Measurements from ENCODE around the gene PFDN4.

Gene PFDN4

GRCh38 chr20:54167909-54168872 lies 39.7 kb upstream of the PFDN4 start:
- no peak for DNase-seq
- no peak for TF ChIP-seq POLR2A (IDR thresholded peaks at IDR 0.05; ENCODE audit: low read length)

GRCh38 chr20:54168961-54169862 lies 38.7 kb upstream of the PFDN4 start:
- no peak for TF ChIP-seq GATA1 (IDR thresholded peaks at IDR 0.05; ENCODE audit: low read depth, low read length)
- TF ChIP-seq POLR2A (IDR thresholded peaks at IDR 0.05; ENCODE audit: low read length), result no peak
- DNase-seq, result no peak

DNA sequence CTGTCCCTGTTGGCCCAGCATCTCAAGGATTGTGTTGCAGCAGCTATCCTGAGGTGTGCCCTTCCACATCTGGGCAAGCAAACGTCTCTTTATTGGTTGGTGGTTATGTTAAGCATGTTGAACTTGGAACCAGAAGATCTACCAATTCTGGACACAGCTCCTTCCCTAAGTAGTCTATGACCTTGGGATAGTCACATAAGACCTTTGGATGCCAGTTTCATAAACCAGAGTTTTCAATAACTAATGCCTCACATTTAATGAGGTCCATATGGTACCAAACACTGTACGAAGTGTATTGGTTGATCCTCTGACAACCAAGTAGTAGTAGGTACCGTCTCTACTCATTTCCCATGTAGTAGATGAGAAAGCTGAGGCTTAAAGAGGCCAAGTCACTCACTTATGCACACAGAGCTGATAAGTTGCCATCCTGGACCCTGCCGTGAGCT lies 37.8 kb upstream of the PFDN4 start:
- no peak for TF ChIP-seq POLR2A (IDR thresholded peaks at IDR 0.05; ENCODE audit: low read length)
- TF ChIP-seq GATA1 (IDR thresholded peaks at IDR 0.05; ENCODE audit: low read depth, low read length), result no peak
- DNase-seq, result no peak

- TF ChIP-seq GATA1 (IDR thresholded peaks at IDR 0.05; ENCODE audit: low read depth, low read length) (no peak), POLR2A (IDR thresholded peaks at IDR 0.05; ENCODE audit: low read length) (no peak)
Measured at GRCh38 chr20:54170963-54171362, 36.9 kb upstream of the PFDN4 start.

DNA sequence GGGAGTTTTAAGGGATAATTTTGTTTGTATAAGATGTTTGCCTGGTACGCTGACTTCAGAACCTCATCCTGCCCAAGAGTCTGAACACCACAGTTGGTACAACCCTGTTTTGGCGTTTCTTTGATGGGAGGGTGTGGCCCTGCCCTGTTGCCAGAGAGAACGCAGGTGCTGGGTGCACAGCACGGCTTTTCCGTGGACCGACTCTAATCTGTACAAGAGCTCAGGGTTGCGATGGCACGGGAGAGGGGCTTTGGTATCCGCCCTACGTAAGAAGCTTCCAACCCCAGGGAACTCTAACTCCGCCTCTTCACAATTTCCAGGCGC lies 35.4 kb upstream of the PFDN4 start:
- TF ChIP-seq POLR2A (IDR thresholded peaks at IDR 0.05; ENCODE audit: low read length) (no peak), GATA1 (IDR thresholded peaks at IDR 0.05; ENCODE audit: low read depth, low read length) (no peak)
- no peak for DNase-seq

More at GRCh38 chr20:54170963-54171362, 36.9 kb upstream of the PFDN4 start:
- DNase-seq, result no peak

GRCh38 chr20:54172856-54173652 lies 34.8 kb upstream of the PFDN4 start:
- DNase-seq, result no peak
- TF ChIP-seq POLR2A (IDR thresholded peaks at IDR 0.05; ENCODE audit: low read length) (no peak), GATA1 (IDR thresholded peaks at IDR 0.05; ENCODE audit: low read depth, low read length) (no peak)

GRCh38 chr20:54173653-54174456 lies 34.0 kb upstream of the PFDN4 start, which contains the start of gene CYP24A1:
CYP24A1 (minus strand) TSS chr20:54173986; CDS start chr20:54173579, 407 bp downstream.
- TF ChIP-seq POLR2A (IDR thresholded peaks at IDR 0.05; ENCODE audit: low read length) (no peak), GATA1 (IDR thresholded peaks at IDR 0.05; ENCODE audit: low read depth, low read length) (no peak)
- DNase-seq, result peak; percentile 7 to 25

- TF ChIP-seq GATA1 (IDR thresholded peaks at IDR 0.05; ENCODE audit: low read depth, low read length) (no peak), POLR2A (IDR thresholded peaks at IDR 0.05; ENCODE audit: low read length) (no peak)
- no peak for DNase-seq
Measured at GRCh38 chr20:54174457-54175175, 33.3 kb upstream of the PFDN4 start.

DNA sequence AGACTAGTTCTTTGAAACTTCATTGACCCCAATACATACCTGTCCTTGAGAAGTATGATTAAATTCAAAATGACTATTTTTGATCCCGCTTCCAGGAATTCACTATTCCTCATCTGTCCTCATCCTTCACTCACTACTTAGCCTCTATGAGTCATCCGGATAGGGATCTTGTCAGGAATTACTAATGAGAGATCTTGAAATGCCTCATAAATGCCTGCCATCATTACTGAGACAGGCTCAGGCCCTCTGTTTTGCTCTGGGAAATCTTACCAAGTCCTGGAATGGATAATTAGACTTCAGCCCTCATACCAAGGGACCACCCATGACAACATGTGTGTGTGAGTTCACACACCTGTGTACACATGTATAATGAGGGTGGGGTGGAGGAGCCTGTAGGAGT lies 31.3 kb upstream of the PFDN4 start:
- no peak for DNase-seq
- no peak for TF ChIP-seq GATA1 (IDR thresholded peaks at IDR 0.05; ENCODE audit: low read depth, low read length)
- no peak for TF ChIP-seq POLR2A (IDR thresholded peaks at IDR 0.05; ENCODE audit: low read length)

DNA sequence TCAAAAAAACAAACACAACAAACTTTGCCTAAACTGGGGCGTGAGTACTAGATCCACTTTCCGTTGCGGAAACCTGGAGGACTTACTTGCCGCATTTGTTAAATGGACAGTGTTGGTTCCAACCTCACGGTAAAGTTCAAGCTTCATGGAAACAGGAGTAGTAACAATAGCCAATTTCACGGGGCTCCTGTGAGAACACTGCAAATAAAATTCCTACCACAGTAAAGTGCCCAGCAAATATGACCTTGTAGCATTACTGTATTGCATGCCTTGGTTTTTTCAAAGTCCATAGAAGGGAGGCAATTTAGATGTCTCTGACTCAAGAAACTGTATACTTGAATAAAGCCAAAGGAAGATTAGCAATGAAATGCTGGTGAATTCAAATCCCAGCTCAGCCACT lies 30.5 kb upstream of the PFDN4 start:
- no peak for TF ChIP-seq POLR2A (IDR thresholded peaks at IDR 0.05; ENCODE audit: low read length)
- no peak for TF ChIP-seq GATA1 (IDR thresholded peaks at IDR 0.05; ENCODE audit: low read depth, low read length)

DNA sequence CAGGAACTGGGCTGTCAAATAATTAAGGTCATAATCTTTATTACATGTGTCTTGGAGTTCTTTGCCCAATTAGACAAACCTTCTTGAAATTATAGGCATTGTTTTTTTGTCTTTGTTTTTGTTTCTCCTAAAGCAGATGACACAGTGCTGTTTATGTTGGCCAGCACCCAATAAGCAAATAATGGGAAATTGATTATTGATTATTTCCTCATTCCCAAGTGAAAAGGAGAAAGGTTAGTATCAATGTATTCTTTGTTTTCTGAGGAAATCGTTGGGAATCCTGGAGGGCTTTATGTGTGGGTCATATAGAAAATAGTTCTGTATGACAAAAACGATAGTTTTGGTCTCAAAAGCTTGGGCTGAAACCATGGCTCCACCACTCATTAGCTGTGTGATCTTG lies 29.6 kb upstream of the PFDN4 start:
- no peak for DNase-seq
- TF ChIP-seq GATA1 (IDR thresholded peaks at IDR 0.05; ENCODE audit: low read depth, low read length) (no peak), POLR2A (IDR thresholded peaks at IDR 0.05; ENCODE audit: low read length) (no peak)

More for the DNA sequence above, 30.5 kb upstream of the PFDN4 start:
- DNase-seq, result no peak

GRCh38 chr20:54179946-54180345 lies 27.9 kb upstream of the PFDN4 start:
- TF ChIP-seq GATA1 (IDR thresholded peaks at IDR 0.05; ENCODE audit: low read depth, low read length) (no peak), POLR2A (IDR thresholded peaks at IDR 0.05; ENCODE audit: low read length) (no peak)
- DNase-seq, result no peak

All from erythroblast (primary cell).